Right lobe of liver (tissue), 4 donors: Measurements from ENCODE around the gene SYTL1.

Source experiments
- POLR2A ChIP-seq: fragments of 450-650 bp; IDR thresholded peaks from one replicate; pipeline ENCODE4 v1.6.1; 2017; ENCODE audit warnings: antibody characterized with exemption, mild to moderate bottlenecking
- TF ChIP-seq, protein P1 (sequence below), 4 donors: fragments of 200-600 bp in 3 of 4; fragments of 450-650 bp in 1 of 4; IDR thresholded peaks; one replicate each; pipeline versions ENCODE4 v1.5.1 to v1.8.0; 2016 to 2022; ENCODE audit warnings: antibody characterized with exemption in 4 of 4, mild to moderate bottlenecking in 2 of 4
- donor health status: DM: no; HTN: no; CAD: no.
- donor health status: DM: no; HTN: no; CAD: no.
- donor health status: DM: no; HTN: yes; CAD: no.

DNA sequence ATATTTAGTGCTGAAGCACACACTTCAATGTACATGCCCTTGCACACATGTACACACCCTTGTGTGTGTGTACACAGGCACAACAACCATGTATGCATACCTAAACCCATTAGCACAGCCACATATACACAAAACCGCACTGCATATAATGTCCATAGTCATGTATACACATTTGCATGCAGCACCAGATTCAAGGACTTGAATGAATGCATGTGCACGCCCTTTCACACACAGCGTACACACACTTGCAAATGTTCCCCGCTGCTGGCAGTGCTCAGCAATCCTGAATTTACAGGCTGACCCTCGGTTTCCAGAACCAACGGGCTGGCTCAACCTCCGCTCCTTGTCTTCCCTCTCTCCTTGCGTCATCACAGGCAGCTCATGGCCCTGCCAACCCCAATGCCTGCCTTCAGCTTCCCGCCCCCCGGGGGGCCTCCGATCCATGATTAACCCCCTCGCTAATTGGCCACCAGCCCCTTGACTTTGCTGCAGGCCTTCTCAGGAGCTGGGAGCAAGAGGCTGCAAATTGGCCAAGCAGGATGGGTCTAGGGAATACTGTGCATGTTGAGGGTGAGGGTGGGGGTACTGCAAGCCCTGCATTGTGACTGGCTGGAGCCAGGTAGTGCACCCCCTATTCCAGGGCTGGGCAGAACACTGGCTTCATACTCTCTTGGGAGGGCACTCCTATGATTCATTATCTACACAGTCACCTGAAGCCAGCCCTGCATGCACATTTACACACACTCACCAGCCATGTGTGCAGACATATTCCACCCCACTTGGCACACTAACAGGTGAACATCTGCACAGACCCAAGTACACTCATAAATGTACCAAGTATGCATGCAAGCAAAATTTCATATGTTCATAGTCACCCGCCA, 58.5 kb downstream of the SYTL1 start:
- TF ChIP-seq, protein P1, sequence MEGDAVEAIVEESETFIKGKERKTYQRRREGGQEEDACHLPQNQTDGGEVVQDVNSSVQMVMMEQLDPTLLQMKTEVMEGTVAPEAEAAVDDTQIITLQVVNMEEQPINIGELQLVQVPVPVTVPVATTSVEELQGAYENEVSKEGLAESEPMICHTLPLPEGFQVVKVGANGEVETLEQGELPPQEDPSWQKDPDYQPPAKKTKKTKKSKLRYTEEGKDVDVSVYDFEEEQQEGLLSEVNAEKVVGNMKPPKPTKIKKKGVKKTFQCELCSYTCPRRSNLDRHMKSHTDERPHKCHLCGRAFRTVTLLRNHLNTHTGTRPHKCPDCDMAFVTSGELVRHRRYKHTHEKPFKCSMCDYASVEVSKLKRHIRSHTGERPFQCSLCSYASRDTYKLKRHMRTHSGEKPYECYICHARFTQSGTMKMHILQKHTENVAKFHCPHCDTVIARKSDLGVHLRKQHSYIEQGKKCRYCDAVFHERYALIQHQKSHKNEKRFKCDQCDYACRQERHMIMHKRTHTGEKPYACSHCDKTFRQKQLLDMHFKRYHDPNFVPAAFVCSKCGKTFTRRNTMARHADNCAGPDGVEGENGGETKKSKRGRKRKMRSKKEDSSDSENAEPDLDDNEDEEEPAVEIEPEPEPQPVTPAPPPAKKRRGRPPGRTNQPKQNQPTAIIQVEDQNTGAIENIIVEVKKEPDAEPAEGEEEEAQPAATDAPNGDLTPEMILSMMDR (IDR thresholded peaks at IDR 0.05): no peak
- no peak for TF ChIP-seq POLR2A
